Measurements from ENCODE around the gene TMEM183A.
"Not testable (repeated sequence)": the region's sequence is repeated elsewhere in the genome, so short reads cannot be mapped to it uniquely, and the experiment has no call there.

TMEM183A gene

DNA sequence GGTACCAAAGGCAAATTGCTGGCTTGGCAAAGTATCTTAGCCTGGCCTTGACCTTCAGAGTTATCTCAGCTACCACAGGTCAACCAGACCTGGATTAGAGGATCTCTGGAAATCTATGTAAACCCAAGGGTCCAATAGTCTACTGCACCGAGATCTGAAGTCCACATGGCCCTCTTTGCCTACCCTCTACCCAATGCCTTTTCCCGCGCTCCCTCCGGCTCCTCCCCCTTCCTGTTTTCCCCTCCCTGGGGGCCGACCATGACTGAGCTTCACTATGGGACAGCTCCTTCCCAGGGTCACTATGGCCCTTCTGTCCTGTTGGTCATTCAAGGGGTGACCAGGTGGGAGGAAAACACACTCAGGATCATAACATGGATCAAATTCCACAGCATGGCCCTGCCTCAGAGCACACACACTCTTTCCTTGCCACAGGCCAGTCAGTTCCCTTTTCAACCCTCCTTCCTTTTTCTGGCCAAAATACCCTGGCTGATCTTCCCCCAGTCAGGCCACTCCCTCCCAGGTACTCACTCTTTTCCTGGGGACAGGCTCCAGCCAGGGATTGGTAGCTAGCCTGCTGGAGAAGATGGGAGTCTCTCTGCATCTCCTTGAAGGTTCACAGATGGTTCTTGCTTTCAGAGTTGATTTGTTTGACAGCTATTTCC is 19.1 kb upstream of the TMEM183A start:
- DNase-seq (ENCODE audit: low spot score): no peak

DNA sequence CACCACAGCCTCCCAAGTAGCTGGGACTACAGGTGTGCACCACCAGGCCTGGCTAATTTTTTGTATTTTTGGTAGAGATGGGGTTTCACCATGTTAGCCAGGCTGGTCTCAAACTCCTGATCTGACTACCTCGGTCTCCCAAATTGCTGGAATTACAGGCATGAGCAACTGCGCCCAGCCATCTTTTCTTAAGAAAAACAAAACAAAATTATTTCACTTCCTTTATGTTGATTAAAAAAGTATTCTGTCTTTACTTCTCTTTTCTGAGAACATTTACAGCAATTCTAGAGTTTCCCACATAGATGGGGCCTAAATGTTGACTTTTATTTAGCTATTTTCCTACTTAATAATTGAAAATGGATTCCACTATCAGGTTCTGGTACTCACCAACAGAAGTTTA is 17.3 kb upstream of the TMEM183A start:
- DNase-seq (ENCODE audit: low spot score): no peak

DNA sequence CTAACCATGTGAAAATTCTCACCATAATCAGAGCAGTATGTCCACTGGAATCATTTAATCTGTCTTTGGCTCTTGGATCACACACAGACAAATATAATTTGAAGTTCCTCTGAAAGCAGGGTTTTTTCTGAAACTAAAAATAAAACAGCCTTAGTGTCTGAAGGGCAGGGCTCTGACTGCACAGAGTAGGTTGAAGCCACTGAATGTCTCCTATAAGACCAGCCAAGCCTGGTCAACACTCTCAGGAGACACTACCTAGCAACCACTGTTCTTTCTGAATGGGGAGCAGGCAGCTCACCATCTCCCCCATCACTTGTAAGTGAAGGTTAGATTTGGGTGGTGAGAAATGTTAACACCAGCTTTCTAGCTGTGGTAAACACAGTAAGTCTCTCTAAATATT is 16.1 kb upstream of the TMEM183A start:
- no peak for DNase-seq (ENCODE audit: low spot score)

DNA sequence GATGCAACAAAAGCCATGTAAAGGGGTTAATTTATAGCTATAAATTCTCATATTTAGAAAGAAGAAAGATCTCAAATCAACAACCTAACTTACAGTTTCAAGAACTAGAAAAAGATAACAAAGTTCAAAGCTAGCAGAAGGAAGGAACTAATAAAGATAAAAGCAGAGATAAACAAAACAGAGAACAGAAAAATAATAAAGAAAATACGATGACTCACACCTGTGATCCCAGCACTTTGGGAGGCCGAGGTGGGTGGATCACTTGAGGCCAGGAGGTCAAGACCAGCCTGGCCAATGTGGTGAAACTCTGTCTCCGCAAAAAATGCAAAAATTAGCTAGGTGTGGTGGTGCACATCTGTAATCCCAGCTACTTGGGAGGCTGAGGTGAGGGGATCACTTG is 12.4 kb upstream of the TMEM183A start:
- no peak for DNase-seq (ENCODE audit: low spot score)

DNA sequence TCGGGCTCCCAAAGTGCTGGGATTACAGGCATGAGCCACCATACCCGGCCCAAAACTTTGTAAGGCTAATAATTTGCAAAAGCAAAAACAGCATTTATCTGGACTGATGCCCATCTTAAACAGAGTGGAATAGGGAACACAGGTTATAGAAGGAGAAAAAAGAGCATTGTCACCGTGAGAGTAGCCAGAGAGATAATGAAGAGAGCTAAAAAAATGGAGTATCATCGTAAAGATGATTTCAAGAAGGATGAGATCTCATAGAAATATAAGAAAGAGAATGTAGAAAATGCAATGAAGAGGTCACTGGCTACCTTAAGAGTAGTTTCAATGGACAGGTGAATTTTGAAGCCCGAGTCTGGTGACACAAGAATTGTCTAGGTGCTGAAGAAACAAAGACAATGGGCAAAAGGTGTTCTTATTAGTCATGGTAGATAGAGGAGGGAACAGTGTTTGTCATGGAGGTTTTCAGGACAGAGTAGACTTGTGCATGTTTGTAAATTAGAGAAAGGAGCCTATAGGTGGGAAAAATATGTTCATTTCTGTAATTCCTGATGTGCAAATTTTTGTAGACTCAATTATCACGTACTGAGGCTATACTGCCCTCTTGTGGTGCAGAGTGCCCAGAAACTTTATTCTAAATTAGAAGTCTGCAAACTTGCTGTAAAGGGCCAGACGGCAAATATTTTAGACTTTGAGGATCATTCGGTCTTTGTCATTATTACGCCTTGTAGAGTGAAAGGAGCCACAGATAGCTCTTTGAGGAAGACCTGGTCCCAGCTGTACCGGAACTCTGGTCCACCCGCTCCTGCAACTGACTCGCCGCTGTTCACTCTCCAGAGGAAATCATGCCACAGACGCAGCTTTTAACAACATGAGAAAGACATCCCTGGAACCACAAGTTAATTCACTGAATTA is 8.1 kb upstream of the TMEM183A start:
- DNase-seq (ENCODE audit: low spot score): peak; percentile 63

DNA sequence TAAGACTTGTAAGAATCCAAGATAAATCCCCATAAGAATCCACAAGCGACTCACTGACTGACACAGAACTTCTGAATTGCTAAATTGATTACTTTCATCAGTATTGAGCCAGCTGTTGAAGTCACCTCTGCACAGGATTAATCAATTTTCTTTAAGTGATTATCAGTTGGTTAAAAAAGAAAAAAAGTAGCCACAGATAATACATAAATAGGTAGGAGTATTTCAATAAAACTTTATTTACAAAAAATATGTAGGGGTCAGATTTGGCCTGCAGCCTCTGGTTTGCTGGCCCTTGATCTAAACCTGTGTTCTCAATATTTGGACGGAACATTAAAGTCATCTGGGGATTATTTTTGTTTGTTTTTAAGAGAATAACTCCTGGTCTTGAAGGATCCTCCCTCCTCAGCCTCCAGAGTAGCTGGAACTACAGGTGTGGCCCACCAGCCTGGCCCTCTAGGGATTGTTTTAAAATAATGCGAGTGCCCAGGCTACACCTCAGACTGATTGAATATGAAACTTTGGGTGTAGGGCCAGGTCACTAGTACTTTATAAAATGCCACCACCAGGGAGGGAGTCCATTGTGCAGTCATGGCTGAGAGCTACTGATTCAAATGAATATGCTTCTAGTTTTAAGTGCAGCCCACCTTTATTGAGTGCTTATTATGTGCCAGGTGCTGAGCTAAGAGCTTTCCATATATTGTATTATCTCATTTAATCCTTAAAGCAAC is 6.8 kb upstream of the TMEM183A start:
- DNase-seq (ENCODE audit: low spot score): no peak

DNA sequence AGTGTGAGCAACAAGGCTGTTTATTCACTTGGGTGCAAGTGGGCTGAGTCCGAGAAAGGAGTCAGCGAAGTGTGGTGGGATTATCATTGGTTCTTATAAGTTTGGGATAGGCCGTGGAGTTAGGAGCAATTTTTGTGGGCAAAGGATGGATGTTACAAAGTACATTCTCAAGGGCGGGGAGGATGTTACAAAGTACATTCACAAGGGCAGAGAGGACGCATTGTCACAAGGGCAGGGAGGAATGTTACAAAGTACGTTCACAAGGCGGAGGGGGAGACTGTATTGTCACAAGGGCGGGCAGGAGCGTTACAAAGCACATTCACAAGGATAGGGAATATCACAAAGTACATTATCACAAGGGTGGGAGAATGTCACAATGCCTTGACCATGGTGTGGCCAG is 5.2 kb upstream of the TMEM183A start:
- DNase-seq (ENCODE audit: low spot score): no peak

DNA sequence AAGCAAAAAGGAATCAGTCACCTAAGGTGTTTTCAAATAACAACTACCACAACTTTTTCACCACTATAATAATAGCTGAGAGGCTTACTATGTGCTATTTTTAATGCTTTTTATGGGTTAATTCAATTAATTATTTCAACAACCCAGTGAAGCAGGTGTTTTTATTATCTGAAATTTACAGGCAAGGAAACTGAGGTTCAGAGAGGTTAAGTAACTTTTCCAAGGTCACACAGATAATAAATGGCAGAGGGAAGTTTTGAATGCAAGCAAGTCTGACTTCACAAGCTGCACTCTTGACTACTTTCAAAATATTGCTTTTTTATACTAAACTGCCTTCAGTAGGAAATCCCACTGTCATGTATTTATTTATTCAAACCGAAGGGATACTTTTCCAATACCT is 4.2 kb upstream of the TMEM183A start:
- DNase-seq (ENCODE audit: low spot score): no peak

DNA sequence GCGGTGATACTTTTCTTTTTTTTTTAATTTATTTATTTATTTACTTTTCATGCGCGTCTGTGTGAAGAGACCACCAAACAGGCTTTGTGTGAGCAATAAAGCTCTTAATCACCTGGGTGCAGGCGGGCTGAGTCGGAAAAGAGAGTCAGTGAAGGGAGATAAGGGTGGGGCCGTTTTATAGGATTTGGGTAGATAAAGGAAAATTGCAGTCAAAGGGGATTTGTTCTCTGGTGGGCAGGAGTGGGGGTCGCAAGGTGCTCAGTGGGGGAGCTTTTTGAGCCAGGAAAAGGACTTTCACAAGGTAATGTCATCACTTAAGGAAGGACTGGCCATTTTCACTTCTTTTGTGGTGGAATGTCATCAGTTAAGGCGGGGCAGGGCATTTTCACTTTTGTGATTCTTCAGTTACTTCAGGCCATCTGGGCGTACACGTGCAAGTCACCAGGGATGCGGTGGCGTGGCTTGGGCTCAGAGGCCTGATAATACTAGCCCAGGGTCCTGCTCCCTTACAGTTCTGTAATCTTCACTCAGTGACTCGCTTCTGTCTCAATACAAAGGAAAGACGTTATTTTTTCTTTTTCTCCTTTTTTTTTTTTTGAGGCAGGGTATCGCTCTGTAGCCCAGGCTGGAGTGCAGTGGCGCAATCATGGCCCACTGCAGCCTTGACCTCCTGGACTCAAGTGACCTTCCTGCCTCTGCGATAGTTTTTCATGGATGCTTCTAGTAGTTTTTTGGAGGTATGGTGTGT is 1.6 kb upstream of the TMEM183A start:
- not testable (repeated sequence) for DNase-seq (ENCODE audit: low spot score)

DNA sequence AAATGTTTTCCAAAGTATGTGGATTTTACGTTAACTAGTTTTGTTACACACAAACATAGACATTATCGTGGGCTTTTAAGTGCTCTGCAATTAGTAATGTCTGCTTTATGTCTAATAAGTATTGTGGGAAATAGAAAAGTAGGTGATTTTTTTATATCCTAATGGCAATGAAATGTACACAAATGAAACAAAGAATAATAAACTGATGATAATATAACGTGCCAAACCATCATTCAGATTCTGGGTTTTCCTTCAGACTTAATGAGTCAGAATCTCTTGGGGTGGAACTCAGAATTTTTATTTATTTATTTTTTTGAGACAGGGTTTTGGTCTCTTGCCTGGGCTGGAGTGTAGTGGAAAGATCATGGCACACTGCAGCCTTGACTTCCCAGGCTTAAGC is 2.0 kb downstream of the TMEM183A start:
- DNase-seq (ENCODE audit: low spot score): no peak

DNA sequence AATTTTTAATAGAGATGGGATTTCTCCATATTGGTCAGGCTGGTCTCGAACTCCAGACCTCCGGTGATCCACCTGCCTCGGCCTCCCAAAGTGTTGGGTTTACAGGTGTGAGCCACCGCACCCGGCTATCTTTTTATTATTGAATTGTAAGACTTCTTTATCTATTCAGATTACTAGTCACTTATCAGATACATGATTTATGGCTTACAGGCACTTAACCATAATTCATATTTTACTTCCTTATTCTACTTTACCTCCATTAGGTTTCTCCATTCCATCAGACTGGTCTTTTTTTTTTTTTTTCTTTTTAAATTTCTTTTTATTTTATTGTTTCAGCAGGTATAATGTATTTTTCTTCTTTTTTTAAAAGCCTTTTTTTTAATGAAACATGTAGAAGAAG is 4.4 kb downstream of the TMEM183A start:
- DNase-seq (ENCODE audit: low spot score): no peak

DNA sequence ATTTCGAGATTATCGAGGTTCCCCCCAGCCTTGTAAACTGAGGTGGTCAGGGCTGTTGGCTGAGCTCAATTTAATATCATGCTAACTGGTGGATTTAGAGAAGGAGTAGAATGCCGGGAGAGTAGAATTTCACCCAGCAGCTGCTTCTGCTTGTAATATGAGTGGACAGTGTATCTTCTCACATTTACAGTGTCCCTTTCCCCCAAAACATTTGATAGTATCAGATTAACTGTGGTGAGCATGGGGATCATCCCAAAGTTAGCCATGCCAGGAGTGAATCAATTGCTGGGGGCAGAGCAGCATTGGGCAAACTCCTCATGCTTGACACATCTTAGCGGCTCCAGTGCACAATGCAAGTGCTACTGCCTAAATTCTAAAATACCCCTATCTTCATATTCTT is 9.9 kb downstream of the TMEM183A start:
- no peak for DNase-seq (ENCODE audit: low spot score)

DNA sequence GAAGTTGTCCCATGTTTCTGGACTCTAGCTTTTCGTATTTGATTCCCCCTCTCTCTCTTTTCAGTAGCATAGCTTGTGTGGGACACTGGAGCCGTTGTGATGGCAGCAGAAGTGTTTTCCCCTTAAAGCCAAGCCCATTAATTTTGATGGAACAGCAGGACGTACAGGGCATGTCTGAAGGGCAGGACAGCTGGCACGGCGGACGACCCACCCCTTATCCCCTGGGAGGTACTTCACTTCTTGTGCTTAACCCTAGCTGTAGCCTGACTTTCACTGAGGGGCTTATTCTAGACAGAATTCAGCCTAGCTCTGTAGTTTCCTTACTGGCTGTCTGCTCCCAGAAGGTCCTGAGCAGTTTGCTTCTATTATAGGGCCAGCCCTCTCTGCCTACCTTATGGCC is 10.5 kb downstream of the TMEM183A start:
- DNase-seq (ENCODE audit: low spot score): no peak

DNA sequence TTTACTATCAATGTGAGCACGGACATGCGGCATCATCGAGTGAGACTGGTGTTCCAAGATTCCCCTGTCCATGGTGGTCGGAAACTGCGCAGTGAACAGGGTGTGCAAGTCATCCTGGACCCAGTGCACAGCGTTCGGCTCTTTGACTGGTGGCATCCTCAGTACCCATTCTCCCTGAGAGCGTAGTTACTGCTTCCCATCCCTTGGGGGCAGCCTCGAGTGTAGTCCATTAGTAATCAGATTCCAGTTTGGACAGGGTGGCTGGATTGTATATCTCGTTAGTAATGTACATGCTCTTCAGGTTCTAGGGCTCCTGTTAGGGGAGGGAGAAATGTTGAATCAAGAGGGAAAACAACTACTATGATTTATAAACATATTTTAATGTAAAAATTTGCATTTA is 15.7 kb downstream of the TMEM183A start:
- not testable (repeated sequence) for DNase-seq (ENCODE audit: low spot score)

DNA sequence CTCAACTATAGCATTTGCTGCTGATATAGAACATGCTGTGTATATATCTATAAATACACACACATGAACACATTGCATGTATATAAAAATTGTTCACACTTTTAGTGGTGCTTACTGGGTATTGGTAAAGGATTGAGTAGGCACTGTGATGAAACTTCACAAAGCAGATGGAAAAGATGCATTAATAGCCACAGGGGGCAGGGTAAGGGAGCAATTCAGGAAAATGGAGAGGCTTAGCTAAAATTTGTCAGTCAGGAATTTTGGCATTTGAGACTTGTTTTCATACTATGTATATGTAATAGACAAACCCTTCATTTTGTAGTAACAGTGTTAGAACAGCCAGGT is 18.5 kb downstream of the TMEM183A start:
- DNase-seq (ENCODE audit: low spot score): no peak

DNA sequence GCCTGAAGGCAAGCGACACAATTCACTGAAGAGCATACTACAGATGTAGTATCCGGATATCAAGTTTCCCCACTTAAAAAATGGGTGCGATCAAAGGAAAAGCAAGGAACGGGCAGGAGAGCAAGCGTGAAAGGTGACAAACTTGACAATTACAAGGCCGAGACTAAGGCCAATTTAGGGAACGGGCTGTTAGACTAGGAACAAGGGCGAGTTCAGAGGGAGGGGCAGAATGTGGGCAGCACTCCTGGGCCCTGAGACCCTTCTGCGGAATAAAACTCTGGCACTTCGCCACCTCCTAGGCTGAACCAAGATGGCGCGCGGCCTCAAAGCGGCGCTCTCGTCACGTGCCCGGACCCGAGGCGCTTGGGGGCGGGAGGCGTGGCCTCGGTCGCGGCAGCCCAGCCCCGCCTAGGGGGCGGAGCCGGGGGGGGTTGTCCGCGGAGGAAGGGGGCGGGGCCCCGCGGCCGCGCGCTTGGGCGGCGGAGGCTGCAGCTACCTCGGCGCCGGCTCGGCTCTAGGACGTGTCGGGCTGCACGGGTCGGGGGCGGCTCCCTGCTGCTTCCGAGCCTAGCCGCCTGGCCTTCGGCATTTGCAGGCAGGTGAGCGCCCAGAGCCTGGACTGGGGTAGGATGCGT is 19.0 kb downstream of the TMEM183A start, which contains the start of gene PPFIA4:
Gene PPFIA4 (plus strand): TSS at position 461 of the 635 bp plus-strand sequence. CDS start 12,518 bp downstream, outside the sequence.
- DNase-seq (ENCODE audit: low spot score): peak; percentile 89

DNA sequence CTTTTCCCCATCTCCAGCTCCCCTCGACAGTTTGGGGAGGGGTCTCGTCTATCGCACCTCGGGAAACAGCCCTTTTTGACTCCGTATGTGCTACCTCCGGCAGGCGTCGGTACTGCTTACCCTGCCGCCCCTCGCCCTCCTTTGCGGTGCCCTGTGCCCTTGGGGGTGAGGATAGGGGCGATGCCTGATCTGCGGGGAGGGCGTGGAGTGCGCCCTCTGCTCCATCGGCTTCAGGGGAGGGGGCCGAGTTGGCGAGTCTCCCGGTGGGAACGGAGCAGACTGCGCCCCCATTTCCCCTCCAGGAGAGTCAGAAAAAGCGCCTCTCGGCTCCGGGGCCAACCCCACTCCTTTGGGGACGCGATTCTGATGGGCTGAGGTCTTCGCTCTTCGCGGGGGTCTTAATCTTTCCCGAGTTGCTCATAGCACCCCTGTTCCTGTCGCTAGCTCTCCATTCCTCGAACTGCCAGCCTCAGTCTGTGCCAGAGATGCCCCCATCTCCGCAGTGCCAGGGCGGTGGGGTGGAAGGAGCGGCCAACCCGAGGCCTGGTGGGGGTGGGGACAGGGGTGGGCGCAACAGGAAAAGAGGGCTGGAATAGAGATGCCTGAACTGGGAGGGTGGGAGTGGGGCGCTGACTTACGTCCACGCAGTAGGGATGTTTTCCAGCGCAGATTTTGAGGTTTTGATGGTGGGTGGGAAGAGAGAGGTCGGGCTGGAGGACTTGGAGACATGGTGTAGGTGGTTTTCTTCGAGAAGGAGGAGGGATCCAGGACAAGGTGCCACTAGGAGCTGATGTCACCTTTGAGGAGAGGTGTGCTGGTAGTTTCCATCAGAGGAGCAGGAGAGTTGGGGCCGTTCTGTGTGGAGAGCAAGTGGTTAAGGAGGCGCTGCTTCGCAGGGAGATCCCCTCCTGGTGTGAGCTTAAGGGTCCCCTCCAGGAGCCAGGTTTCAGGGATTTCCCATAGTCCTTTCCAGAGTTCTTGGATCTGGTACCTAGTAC is 19.8 kb downstream of the TMEM183A start:
- no peak for DNase-seq (ENCODE audit: low spot score)

DNA sequence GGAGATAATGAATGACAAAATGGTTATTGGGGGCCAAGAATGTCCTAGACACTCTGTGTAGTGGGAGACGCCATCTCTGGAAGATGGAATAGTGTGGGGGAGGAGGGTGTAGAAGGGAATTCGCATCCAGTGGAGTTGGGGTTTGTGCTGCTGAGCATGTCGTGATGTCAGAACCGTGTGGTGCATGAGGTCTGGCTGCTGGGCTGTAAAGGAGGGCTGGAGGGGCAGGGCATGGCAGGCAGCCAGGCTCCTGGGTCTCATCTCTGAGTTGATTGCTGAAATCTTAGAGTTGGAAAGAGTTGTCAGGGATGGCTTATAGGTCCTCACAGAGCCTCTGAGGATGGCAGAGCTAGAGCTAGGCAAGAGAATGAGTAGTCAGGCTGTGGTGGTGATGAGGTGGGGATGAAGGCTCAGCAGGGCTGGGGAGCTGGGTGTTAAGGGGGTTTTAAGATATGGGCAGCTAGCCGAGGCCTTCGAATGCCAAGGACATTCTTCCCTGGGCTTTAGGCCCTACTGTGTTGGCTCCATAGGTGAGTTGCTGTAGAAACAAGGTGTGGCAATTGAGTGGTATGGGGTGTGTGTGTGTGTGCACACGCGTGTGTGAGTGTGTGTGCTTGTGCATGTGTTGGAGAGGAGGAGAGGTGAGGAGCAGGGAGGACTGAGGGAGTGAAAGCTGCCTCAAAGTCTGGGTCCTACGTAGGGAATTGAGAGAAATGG is 21.1 kb downstream of the TMEM183A start:
- DNase-seq (ENCODE audit: low spot score): no peak

DNA sequence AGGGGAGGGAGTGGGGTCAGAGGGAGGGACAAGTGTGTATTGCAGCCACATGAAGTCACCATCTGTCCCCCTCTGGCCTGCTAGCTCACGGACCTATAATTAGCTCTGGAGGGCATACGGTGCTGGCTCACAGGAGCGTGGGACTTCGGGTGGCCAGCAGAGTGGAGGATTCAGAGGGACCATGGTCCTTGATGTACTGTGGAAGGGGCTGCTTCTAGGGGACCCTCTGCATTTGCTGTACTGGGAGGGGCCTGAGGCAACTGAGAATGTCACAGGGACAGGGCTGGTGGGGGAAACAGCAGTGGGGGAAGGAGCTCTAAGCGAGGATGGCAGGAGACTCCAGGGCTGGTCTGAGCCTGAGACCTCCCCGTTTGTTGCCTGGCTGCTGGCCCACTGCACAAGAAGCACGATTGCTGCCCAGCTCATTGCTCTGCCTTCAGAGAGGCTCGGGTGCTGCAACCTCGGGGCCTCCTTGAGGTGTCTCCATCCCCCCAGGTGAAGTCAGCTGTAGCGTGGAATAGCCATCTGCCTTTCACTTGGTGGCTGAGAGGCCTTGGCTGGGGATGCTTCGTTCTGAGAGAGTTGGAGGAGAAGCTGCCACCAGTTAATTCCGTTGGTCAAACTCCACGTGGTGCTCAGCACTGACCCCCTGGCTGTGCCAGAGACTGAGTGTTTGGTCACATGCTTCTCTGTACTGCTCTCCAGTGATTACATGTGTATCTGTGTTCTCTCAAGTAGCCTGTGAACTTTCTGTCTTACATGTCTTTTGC is 21.8 kb downstream of the TMEM183A start:
- DNase-seq (ENCODE audit: low spot score): no peak

Measured in kidney tubule cell (primary cell).